ENCODE data around the gene YDJC.
"Not testable (repeated sequence)": the region's sequence is repeated elsewhere in the genome, so short reads cannot be mapped to it uniquely, and the experiment has no call there.

Gene YDJC

DNA sequence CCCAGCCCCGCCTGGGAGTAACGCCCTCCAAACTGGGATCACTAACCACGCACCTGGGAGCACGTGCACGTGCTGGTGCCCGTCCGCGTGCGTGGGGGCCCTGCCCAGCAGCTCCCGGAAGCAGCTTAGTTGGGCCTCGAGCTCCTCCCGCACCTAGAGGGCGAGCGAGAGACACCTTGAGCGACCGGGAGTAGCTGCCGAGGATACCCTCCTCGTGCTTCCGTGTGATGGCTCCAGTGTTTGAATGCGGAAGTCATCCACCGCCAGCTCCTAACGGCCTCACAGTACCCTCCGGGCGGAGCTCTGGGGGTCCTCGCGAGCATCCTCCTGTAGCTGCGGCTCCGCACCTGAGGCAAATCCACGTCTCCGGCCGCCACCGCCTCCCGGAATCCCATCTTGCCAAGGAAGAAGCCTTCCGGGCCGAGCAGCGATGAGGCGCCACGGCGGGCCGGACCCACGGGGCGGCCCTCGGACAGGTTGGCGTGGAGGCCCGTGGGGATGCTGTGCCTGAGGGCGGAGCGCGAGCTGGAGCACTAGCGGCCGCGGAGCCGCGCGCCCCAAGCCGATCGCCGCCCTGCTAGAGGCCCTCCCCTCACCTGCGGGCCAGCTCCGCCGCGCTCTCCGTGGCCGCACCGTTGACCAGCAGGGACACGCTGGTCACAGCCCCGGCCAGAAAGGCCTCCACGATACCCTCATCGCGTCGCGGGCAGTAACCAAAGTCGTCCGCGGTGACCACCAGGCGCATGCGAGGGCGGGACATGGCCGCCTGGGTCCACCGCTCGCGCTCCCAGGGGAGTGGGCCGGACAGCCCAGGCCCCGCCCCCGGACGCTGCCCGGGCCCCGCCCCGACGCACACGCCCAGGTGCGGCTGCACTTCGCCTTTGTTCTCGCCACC lies at the start of gene YDJC:
Gene YDJC, minus strand, starts transcription at position 768 of the 895 bp plus-strand sequence. Its CDS starts 8 bp downstream, at position 760.
- peak; percentile 87 for DNase-seq (ENCODE audit: low read depth)

DNA sequence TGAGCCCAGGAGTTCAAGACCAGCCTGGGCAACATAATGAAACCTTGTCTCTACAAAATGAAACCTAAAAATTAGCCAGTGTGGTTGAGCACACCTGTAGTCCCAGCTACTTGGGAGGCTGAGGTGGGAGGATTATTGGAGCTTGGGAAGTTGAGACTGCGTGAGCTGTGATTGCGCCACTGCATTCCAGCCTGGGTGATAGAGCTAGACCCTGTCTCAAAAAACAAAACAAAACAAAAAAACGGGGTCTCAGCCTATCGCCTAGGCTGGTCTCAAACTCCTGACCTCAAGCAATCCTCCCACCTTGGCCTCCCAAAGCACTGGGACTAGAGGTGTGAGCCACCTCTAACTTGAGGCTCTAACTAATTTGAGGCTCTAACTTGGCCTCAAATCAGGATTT lies 49.6 kb upstream of the YDJC start:
- DNase-seq (ENCODE audit: low read depth) = no peak

DNA sequence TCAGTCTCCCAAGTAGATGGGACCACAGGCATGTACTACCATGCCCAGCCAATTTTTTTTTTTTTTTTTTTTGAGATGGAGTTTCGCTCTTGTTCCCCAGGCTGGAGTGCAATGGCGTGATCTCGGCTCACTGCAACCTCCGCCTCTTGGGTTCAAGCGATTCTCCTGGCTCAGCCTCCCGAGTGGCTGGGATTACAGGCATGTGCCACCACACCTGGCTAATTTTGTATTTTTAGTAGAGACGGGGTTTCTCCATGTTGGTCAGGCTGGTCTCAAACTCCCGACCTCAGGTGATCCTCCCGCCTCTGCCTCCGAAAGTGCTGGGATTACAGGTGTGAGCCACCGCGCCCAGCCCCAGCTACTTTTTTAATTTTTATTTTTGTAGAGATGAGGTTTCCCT lies 49.0 kb upstream of the YDJC start:
- DNase-seq (ENCODE audit: low read depth) = not testable (repeated sequence)

DNA sequence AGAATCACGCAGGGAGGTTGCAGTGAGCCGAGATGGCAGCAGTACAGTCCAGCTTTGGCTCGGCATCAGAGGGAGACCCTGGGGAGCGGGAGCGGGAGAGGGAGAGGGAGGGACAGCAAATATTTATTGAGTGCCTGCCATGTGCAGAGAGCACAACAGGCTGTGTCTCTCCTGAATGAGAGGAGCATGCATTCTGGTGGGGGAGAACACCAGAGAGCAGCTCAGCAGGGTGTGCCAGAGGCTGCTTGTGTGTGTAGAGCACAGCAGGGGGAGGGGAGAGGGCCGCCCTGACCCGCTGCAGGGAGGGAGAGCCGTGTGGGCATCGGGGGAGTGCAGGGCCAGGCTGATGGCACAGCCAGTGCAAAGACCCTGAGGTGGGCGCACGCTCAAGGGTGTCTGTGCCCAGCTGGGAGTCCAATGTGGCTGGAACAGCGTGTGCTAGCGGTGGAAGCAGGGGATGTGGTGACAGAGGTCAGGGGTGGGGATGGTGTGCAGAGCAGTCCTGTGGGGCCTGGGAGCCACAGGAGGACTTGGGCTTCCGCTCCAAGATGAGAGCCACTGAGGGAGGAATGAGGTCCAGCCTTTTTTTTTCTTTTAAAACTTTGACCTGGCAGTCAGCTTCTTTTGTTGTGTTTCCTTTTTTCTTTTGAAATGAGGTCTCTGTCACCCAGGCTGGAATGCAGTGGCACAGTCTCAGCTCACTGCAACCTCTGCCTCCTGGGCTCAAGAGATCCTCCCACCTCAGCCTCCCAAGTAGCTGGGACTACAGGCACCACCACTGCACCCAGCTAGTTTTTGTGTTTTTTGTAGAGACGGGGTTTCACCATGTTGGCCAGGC lies 48.0 kb upstream of the YDJC start:
- no peak for DNase-seq (ENCODE audit: low read depth)

- DNase-seq (ENCODE audit: low read depth) = no peak
Measured at GRCh38 chr22:21674638-21675245, 44.9 kb upstream of the YDJC start.

- DNase-seq (ENCODE audit: low read depth) = no peak
Measured at GRCh38 chr22:21673534-21674321, 43.9 kb upstream of the YDJC start.

DNA sequence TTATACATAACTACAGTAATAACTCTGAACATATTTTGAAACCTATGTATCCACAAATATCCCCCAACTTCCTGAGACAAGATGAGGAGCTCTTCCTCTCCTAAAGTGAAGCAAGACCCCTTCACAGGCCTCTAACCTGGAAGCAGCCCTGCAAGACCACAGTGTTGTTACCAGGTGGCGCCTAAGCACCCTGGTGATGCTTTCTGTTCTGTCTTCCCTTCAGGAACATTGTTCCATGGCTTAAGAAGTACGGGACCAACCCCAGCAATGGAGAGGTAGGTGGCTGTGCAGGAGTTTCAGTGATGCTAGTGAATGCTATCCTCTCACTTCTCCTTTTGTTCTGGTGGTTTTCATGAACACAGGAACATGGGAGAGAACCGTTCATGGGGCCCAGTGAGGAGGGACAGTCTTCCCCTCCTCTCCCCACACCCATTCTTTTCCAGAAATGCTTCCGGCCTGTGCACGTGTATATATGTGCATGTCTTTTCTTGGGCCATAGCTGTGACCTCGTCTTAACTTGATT lies 42.3 kb upstream of the YDJC start:
- DNase-seq (ENCODE audit: low read depth) = no peak

GRCh38 chr22:21669026-21669425 lies 39.2 kb upstream of the YDJC start:
- no peak for DNase-seq (ENCODE audit: low read depth)

DNA sequence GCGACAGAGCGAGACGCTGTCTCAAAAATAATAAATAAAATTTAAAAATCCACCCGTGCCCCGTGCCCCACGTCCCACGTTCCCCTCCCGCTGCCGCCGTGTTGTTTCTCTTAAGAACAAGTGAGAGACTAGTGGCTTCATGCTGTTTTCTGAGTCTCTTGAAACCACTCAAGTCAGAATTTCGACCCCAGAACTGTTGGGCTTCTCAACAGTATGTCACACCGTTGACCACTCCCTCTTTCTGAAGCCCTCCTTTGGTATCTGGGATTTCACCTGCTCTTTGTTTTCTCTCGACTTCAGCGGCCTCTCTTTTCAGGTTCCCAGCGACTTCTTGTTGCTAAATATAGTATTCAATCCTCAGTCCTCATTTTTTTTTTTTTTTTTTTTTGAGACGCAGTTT lies 37.0 kb upstream of the YDJC start:
- no peak for DNase-seq (ENCODE audit: low read depth)

GRCh38 chr22:21665047-21665851 lies 35.4 kb upstream of the YDJC start:
- no peak for DNase-seq (ENCODE audit: low read depth)

- no peak for DNase-seq (ENCODE audit: low read depth)
Measured at GRCh38 chr22:21663738-21664137, 33.9 kb upstream of the YDJC start.

DNA sequence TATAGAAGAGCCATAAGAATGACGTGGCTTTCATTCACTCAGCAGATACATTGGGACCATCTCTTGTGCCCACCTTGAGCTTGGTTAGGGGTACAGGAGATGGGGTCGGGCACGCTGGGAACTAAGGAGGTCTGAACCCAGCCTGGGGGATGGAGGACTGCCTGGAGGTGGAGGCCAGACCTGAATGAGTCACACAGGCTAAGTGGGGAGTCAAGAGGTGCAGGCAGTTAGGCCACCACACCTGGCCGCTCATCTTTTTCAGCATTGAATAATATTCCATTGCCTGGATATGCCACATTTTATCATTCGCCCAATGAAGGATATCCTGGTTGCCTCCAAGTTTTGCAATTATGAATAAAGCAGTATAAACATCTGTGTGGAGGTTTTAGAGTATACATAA lies 32.2 kb upstream of the YDJC start:
- no peak for DNase-seq (ENCODE audit: low read depth)

DNA sequence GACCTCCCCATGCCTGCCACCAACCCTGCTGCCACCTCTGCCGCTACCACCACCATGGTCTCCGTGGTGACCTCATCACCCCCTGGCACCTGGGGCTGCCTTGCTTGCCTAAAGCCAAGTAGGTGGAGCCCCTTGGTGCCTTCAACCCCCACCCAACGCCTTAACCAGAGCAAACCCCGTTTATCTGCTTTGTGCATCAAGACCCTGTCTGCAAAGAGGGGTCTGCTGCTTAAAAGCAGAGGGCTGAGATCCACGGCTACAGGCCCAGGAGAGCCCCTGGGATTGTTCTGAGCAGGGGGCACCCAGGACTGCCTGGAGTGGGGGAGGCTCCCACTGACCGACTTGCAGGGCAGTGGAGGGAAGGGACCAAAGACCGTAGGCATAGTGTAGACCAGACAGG lies 31.1 kb upstream of the YDJC start:
- no peak for DNase-seq (ENCODE audit: low read depth)

DNA sequence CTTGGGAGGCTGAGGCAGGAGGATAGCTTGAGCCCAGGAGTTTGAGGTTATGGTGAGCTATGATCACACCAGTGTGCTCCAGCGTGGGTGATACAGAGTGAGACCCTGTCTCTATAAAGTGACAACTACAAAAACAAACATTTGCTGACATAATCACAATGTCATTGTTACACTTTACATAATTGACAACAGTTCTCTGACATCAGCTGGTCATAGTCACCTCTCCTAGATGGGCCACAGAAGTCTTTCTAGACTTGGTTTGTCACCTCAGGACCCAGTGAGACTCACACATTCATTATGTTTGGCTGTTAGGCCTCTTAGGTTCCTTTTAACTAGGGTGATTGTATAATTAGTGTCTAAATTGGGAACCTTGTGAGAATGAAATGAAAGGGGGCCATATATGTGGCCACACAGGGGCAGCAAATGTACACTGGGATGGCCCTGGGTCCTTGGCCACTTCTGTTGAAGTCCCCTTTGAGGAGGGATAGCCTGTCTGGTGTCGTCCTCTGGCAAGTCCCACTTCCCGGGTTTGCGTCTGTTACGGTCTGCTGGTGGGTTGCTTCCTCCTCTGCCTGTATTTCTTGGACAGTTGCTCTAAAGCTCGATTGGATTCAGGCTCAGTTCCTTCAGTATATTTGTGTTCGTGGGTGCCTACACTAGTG lies 30.2 kb upstream of the YDJC start:
- DNase-seq (ENCODE audit: low read depth) = no peak

DNA sequence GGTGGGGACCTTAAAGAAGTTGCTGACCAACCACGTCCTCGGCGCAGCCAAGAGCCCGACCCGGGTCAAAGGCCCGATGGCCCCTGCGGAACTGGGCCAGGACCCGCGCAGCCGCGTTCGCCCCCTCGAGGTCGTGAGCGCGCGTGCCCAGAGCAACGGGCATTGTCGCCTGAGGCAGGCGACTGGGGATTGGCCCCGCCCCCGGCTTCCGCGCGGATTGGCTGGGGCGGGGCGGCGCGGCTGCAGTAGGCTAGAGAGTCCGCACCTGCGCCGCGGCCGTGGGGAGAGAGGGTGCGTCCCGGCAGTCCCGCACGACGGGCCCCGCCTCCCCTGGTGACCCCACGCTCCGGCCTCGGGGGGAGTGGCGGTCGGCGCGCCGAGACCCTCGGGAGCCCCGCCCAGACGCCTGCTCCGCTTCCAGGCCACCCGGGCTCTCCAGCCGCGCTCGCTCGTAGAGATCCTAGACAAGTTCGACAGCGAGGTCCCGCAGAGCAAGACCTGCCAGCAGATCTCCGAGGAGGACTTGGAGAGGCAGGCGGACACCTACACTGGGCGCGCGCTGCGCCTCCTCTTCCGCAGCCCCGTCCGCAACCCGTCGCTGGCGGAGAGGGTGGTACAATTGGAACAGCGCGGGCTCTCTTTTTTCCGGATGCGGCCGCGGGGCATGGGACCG lies 27.7 kb upstream of the YDJC start:
- no peak for DNase-seq (ENCODE audit: low read depth)

DNA sequence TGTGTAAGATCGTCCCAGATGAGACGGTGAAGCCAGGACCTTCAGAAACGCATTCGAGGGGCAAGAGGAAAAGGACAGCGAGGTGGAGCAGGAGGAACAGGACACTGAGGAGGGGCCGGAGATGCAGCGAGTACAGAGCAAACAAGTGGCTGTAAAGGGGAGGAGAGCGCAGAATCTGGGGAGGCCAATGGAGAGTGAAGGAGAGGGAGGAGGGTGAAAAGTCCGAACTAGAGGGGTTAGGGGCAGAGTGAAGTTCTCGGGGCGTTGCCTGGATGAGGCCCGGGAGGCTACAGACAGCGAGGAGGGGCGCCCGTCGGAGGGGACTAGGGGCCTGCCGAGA lies 27.2 kb upstream of the YDJC start:
- DNase-seq (ENCODE audit: low read depth) = no peak

DNA sequence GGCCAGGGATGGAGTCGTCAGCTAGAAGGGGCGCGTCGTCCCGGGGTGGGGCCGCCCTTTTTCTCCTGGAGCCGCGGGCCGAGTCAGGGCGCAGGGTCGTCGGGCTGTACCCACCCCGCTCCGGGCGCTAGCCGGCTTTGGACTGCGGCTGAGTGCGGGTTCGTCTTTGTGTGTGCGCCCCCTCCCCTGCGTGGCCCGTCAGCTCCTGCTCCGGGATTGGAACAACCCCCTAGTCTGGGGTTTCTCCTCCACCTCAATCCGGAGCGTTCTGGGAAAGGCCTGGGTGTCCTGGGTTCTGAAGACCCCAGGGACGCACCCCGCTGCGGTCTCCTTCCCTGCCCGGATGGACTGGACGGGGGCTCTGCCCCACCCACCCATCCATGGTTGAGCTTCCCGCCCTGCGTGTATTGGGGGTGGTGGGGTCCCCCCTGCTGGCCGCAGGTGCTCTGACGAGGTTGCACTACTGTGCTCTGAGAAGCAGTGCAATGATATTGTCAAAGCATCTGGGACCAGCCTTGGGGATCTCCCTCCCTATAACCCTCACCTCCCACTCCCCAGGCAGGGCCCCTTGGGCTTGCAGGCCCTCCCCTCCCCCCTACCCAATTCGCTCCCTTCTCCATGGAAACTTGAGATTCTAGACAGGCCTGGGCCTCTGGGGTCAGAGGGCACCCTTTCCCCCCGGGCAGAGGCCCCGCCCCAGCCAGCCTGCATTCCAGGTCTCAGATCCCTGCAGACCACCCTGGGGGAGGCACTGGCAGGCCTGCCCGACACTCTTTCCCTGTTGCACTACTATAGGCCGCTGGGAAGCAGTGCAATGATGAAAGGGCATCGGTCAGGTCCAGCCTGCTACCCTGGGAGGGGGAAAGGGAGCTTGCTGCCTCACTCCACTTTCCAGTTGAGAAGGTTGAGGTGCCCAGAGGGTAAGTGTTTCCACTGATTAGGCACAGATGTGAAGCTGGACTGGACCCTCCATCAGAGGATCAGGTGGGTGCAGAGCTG lies 23.0 kb upstream of the YDJC start:
- DNase-seq (ENCODE audit: low read depth) = no peak

DNA sequence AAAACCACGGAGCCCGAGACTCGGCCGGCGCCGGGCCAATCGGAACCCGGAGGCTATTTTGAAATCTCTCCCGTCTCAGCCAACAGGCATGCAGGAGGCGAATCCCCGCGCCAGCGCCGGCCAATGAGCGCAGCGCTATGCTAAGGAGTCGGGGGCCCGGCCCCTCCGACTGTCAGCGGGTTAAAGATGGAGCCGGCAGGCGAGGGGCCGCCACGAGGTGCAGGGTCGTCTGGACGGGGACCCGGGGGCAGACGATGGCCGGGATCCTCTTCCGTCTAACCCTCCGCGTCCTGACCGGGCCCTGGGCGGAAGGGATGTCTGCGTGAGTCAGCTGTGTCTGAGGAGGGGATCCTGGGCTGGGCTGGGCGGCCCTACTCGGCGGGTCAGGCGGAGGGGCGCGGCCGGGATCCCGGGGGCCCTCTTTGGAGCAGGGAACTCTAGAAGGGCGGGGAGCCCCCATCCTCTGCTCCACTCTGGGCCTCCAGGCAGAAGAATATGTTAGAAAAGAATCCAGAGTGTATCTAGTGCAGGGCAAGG lies 22.3 kb upstream of the YDJC start:
- peak; percentile 81 for DNase-seq (ENCODE audit: low read depth)
